SK-N-DZ (cell line): ENCODE results near the gene MSH5. TPM values are rescaled to one million over a fixed set of nuclear protein-coding genes. Genes with fewer than 3 reads are reported as not detected.
A peak's percentile ranks its signal among the peaks of the same experiment; 100 is the strongest.
"Not testable (repeated sequence)": the region's sequence is repeated elsewhere in the genome, so short reads cannot be mapped to it uniquely, and the experiment has no call there.

ENCODE experiments used
- DNase-seq: peaks from one replicate; pipeline ENCODE4 v3.0.0-alpha.2; 2015; ENCODE audit warnings: low spot score
- polyA plus RNA-seq, 2 experiments: library from polyadenylated mRNA; depleted of rRNA; stranded (reverse); fragments of >200 nt; gene quantifications; 2 replicates each; pipeline ENCODE4 v1.2.3, GENCODE V29; 2014

Gene MSH5
- 4.3 and 10.2 TPM in 2 replicates for polyA plus RNA-seq (2014; cell fraction: cytosol; rRNA removed)
- 63.8 and 111 TPM in 2 replicates for polyA plus RNA-seq (2014; cell fraction: nucleus; rRNA removed)

DNA sequence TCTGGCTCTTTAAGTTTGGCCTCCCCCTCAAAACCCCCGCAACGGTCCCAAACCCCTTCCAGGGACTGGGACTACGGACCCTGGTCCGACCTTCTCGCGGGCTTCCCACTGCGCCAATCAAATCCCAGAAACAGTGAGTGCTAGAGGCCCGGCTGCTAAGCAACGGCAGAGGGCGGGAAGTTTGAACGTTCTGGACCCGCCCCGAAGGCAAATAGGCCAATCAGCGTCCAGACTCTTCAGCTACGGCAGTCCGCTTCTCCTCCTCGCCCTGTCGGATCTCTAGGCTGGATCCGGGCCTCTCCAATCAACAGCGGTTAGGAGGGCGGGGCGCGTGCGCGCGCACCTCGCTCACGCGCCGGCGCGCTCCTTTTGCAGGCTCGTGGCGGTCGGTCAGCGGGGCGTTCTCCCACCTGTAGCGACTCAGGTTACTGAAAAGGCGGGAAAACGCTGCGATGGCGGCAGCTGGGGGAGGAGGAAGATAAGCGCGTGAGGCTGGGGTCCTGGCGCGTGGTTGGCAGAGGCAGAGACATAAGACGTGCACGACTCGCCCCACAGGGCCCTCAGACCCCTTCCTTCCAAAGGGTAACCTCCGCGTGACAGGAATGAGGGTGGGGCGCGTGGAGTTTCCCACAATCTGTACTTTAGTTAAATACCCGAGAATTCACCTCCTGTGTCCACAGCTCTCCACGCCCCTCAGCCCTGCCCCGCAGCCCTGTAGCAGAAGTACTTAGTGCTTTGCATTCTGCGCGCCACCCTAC is at the start of gene MSH5:
Gene MSH5, plus strand, starts transcription at position 367 of the 758 bp plus-strand sequence. CDS start 462 bp downstream, outside the sequence.
- DNase-seq: peak; percentile 97

DNA sequence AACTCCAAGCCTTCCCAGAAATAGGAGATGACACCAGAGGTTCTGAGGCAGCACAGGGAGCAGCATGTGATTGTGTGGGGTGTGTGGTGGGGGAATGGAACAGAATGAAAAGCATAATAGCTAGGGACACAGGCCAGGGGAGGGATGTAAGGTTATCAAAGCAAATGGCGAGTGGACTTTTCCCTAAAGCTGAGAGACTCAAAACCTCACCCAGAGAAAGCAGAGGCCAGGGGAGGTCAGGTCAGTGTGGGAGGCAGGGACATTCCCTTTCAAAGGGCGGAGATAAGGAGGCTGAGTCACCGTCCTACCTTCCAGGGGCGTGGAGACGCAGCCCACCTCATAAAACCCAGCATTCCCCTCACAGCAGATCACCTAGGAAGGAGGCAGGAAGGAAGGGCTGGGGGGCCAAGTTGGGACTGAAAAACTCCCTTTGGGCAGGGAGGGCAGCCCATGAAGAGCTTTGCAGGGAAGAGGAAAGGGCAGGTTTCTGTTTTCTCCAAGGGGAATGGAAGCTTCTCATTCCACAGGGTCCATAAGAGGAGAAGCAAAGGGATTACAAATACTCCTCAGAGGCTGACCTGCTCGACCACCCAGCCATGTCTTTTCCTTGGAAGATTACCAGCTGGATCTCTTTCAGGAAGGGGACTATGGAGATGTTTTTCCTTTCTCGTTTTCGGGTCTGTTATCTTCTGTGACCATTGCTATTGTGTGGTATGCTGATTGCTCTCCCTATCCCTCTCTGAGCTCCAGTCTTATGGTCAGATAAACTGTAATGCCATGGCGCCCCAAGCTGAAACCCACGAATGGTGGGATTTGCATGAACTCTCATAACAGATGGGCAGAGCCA is 49.4 kb upstream of the MSH5 start:
- DNase-seq: no peak

DNA sequence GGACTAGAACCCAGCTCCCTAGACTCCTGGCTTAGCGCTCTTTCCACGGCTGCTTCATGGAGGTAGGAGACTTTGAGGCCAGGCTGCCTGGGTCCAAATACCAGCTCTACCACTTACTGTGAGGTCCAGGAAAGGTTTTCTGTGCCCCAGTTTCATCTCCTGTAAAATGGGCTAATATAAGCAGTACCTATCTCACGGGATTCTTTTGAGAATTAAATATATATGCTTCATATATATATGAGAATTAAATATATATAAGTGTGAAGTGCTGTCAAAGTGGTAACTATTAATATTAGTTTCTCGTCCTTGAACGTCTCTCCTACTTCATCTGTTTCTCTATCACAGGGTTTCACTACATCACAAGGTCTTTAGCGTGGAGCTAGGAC is 48.7 kb upstream of the MSH5 start:
- no peak for DNase-seq

DNA sequence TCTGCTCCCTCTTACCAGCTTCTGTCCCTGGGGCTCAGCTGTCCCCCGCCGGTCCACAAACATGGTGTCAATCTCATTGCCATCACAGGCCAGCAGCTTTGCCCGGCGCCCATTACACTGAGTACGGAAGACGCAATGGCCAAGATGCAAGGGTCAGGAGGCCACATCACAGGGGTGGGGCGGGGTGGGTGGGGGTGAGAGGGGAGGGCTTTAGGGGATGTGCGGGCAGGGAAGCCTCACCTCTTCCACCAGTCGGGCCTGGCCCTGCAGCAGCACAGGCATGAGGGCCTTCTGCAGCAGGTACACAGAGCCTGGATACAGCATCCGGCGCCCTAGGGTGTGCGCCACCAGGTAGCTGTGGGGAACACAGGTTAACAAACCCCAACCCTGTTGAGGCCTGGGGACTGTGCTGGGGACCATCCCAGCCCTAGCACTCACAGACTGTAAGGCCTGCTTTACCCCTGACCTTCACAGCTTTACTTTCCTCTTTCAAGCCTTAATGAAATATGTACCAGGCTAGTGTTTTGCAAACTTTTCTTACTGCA is 48.2 kb upstream of the MSH5 start:
- DNase-seq: no peak

DNA sequence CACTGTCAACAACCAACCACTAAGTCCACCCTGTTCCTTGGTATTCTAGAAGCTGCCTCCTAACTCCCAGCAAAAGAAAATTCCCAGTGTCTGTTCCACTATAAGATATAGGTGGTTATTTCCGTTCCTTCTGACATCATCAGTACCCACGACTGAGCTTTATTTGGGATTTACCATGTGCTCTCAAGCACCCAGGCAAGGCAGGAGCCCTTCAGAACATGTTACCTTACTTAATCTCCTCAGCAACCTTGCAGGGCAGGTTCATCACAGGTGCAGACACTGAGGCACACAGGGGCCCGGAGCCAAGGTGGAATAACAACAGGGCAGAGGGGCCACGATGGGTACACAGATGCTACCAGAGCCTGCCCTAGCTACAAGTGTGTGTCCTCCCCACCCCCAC is 47.5 kb upstream of the MSH5 start:
- no peak for DNase-seq

DNA sequence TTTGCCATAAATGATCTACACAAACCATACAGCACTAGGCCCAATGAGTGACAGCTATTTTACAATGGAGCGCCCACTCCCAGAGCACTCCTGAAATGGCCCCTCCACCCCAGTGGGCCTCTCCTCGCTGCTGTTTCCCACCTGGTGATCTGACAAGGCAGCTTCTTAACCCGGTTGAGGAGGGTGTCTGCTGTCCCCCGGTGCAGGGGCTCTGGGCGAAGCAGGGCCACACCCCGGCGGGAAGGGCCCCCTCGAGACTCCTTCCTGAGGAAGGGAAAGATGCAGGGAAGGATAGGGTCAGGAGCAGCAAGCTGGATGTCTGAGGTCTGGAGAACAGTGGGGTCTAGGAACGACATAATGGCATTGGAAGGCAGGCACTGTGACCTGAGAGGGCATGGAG is 46.9 kb upstream of the MSH5 start:
- no peak for DNase-seq

DNA sequence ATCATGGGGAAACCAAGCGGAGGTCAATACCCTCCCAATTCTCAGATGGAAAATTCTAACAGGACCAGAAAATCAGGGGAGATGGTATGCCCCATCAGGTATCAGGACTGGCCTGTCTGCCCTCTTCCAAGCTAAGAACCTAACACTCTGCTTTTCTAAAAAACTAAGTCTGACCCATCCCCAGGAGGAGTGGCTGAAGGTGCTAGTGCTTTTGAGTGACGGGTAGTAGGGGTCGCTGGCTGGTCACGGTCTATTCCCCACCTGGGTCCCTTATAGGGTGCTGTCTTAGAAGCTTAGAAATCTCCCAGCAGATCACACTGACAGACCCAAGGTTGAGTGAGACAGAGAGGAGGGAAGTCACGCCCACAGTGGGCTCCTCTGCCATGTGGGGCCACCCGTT is 46.3 kb upstream of the MSH5 start:
- DNase-seq: no peak

DNA sequence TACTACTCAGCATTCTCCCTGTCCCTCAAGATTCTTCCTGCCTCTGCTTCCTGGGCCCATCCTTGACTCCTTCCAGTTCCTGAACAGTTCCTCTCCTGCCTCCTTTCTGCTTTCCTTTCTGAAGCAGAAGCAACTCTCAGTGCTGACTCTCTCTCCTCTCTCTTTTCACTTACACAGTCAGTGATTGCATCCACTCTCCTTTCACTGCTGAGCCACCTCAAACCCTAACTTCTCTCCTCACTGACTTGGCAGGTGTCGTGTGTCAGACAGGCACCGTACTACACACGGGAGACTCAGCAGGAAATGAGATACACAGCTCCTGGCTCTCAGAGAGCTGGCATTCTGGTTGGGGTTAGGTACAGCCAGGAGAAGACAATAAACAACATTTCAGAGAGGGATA is 42.2 kb upstream of the MSH5 start:
- no peak for DNase-seq

DNA sequence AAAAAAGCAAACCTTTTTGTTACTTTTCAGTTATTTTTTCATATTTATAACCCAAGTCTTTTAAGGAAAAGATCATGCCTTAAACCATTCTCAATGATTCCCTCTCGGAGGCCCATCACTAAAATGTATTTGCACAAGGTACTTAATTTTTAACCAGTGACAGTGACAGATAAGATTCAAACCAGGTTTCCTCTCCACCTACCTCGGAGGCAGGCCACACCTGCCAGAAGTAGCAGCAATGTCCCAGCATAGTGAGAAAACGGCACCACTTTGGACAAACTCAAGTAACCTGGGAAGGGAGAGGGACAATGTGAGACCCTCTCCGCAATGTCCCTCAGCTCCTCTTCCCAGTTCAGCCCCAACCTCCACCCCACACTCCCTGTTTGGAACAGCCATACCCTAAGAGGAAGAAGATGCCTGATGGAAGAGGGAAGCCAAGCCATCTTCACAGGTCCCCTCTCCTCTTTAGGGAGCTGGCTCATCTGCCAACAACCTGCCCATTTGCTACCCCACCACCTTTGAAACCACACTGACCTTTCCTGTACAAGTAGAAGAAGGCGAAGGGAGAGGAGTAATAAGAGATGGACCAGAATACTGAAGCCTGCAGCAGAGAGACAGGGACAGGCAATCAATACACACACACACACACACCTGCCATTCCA is 38.9 kb upstream of the MSH5 start:
- DNase-seq: no peak

DNA sequence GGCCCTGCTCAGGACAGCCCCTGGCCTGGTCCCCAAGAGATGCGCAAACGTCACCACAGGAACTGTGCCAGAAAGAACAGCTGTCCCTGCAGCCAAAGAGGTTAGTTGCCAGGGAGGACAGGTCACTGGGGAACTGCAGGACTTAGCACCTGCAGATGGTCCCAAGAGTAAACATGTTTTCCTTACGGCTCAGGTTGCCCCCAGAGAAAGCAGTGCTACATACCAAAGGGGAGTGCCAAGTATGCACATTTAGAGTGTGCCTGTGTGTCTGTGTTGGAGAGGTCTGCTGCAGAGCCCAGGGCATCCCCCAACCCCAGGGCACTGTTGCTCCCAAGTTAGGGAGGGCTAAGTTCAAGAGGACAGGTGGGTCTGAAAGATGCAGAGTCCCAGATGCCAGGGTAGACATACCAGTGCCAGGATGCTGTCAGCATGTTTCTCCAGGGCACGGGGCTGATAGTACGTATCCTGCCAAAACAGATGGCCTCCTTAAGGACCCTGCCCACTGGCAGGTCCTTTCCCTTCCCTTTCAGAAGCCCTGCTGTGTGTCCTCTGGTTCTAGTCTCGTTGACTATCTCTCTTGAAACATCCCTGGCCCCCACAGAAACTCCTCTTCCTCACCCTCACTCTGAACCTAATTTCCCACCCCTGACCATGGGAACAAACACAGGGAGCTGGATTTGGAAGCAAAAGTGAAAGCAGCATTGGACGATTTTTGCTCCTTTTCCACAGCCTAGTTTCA is 38.0 kb upstream of the MSH5 start:
- DNase-seq: no peak

DNA sequence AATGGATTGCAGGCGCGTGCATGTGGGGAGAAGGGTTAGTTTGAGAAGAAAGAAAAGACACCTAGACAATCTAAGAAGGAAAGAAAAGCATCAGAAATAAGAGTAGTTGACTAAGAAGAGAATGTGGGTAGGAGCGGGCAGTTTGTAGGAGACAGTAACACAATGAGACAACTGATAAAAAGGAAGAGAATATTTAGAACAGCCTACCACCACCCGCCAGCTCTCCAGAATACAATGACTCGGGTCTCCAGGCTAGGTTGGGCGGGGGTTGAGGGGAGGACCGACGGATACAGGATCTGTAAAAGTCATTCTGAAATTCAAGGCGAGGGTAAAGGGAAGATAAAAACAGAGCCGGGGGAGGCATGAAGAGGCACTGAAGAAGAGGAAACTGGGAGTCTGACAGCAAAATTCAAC is 37.4 kb upstream of the MSH5 start:
- no peak for DNase-seq

DNA sequence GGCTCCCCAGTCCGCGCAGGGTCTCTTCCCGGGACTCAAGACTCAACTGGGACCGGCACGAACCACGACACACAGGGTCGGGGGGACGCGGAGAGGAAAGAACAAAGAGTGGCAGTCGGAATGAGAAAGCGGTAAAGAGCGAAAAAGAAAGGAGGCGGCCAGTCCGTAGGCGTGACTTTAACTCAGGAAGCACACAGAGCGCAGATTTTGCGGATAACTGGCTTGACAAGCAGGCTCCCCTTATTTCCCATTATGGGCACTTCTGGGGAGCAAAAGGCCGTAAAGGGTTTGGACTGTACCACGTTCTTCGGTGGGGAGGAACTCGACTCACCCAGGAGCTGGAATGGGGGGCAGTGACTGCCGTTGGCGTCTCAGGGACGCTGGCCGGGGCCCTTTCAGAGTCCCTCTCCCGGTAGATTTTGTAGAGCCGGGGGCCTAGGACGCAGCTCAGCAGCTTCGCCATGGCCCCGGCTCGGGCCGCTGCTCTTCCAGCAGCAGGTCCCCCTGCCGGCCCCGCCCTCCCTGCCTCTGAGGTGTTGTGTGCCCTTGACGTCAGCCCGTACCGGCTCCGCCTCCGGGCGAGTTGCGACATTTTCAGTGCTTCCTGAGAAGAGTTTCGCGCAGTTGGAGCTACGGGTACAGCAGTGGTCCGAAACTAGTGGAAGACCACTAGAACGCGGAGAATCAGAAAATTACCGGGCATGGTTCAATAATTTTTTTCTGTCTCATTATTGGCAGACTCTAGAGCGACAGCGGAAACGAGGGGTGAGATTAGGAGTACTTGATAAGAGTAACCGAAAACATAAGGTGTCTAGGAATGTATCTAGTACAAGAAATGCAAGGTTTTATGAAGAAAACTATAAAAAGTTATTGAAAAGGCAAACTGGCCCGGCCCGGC is 36.7 kb upstream of the MSH5 start, which contains the start of gene ABHD16A:
Gene ABHD16A, minus strand, starts transcription at position 506 of the 898 bp plus-strand sequence. Its CDS starts 43 bp downstream, at position 463.
- peak; percentile 97 for DNase-seq

DNA sequence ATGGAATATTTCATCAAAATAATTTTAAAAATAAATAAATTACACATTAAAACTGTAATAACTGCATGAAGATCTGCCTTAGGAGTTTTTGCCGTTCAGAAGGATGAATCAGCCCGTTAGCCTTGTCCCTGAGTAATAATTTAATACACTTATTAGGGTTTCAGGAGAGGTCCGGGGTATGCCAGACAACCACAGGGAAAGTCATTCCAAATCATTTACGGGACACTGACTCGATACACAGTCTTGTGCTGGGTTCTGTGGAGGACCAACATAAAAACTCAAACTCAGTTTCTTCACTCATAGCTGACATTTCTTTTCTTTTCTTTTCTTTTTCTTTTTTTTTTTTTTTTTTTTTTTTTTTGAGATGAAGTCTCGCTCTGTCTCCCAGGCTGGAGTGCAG is 33.9 kb upstream of the MSH5 start:
- no peak for DNase-seq

DNA sequence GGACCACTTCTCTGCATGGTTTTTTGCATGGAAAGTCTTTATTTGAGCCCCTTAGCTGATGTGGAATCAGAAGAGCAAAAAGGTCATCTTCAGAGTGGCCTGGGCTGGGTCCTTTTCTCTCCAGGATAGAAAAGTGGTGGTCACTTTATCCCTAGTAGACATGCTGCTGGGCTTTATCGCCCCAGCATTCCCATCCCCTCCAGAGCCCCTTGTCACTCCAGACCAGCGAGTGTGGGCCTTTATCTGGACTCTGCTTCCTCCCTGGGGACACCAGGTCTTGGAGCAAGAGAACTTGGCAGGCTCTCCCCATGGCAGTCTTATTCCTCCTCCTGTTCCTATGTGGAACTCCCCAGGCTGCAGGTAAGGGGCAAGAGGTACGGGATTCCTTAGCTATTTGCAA is 33.2 kb upstream of the MSH5 start, which contains the start of gene LY6G6F:
Gene LY6G6F, plus strand, starts transcription at position 268 of the 400 bp plus-strand sequence. Its CDS starts 41 bp downstream, at position 309.
- no peak for DNase-seq

DNA sequence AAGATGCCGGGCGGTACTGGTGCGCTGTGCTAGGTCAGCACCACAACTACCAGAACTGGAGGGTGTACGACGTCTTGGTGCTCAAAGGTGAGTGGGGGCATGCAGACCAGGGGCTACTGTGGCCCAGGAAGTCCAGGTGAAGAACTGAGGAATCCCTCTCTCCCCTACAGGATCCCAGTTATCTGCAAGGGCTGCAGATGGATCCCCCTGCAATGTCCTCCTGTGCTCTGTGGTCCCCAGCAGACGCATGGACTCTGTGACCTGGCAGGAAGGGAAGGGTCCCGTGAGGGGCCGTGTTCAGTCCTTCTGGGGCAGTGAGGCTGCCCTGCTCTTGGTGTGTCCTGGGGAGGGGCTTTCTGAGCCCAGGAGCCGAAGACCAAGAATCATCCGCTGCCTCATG is 32.1 kb upstream of the MSH5 start:
- DNase-seq: no peak

DNA sequence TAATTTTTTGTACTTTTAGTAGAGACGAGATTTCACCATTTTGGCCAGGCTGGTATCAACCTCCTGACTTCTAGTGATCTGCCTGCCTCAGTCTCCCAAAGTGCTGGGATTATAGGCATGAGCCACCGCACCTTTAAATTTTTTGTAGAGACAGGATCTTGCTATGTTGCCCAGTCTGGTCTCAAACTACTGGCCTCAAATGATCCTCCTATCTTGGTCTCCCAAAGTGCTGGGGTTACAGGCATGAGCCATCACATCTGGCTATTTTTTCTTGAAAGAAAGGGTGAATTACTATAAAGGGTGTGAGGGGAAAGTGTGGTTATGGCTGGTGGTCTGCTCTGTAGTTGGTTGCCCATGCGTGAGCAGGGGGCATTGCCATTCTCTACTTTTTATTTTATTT is 31.6 kb upstream of the MSH5 start:
- no peak for DNase-seq

DNA sequence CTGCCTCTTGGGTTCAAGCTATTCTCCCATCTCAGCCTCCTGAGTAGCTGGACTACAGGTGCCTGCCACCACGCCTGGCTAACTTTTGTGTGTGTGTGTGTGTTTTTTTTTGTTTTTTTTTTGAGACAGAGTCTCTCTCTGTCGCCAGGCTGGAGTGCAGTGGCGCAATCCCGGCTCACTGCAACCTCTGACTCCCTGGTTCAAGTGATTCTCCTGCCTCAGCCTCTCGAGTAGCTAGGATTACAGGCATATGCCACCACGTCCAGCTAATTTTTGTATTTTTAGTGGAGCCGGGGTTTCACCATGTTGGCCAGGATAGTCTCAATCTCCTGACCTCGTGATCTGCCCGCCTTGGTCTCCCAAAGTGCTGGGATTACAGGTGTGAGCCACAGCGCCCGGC is 30.6 kb upstream of the MSH5 start:
- not testable (repeated sequence) for DNase-seq

DNA sequence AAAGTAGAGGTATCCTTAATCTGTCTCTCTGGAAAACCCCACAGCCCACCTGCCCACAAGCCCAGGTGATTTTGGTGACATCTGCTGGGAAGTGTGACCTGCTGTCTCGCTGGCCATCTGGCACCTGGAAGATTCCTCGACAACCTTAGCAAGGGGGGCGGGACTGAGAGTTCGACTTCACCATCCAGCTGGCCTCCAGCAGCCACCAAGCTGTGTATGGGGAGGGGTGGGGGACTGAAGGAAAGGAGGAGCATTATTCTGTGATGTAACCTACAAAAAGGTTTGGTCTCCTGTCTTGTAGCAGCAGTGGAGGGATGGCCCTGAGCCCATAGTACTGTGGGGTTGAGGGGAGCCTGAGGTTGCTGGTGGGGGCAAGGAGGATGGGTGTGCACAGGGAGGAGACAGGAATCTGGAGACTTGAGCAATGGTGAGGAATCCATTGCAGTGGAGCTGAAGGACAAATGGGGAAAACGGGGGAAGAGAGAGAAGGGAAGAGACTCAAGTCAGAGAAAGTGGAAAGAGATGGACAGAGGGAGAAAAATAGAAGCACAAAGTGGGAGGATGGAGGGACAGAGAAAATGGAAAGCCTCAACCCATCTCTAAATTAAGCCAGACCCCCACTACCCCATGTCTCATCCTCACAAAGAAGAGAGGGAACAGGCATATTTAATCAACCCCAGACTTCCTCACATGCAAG is 29.1 kb upstream of the MSH5 start:
- DNase-seq: no peak

DNA sequence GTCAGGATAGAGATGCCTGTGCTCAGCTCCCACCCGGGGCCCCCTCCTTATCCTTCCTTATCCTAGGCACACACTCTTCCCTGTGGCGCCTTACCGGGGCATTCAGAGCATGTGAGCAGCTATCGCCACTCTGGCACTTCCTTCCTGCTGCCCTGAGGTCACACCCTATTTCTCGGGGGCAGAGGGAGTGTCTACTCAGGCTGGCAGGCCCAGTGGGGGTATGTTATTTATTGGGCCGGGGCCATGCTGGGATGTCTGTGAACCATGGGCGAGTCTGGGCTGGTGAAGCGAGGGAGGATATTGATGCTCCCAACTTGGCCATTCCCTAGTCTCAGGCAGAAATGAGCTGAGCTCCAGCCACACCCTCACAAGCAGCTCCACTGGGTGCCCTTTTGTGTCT is 28.6 kb upstream of the MSH5 start:
- DNase-seq: no peak
